Epidermal melanocyte (primary cell): ENCODE measurements around the gene EPX.
"Not testable (repeated sequence)": the region's sequence is repeated elsewhere in the genome, so short reads cannot be mapped to it uniquely, and the experiment has no call there.

Experiments used
- DNase-seq: peaks from one replicate; pipeline ENCODE4 v3.0.0; 2011; ENCODE audit warnings: low spot score; ENCODE audit not compliant: insufficient read length

The EPX gene

GRCh38 chr17:58192612-58193011, at the start of gene EPX:
Gene EPX (plus strand): TSS chr17:58192726. CDS start chr17:58192847, 121 bp downstream.
- DNase-seq, result no peak

- not testable (repeated sequence) for DNase-seq
Measured at GRCh38 chr17:58143335-58143734, 49.2 kb upstream of the EPX start.

GRCh38 chr17:58144801-58145200, 47.7 kb upstream of the EPX start:
- DNase-seq, result no peak

- DNase-seq, result no peak
Measured at GRCh38 chr17:58147930-58148434, 44.5 kb upstream of the EPX start, which contains the start of gene OR4D1. Gene OR4D1 (plus strand): TSS chr17:58148384. CDS start chr17:58155154, 6,770 bp downstream.

GRCh38 chr17:58148609-58149008, 43.9 kb upstream of the EPX start:
- DNase-seq, result no peak

- DNase-seq, result no peak
Measured at GRCh38 chr17:58150394-58150793, 42.1 kb upstream of the EPX start.

GRCh38 chr17:58153046-58153445, 39.5 kb upstream of the EPX start:
- no peak for DNase-seq

GRCh38 chr17:58153671-58154070, 38.9 kb upstream of the EPX start:
- DNase-seq, result no peak

- no peak for DNase-seq
Measured at GRCh38 chr17:58156839-58157803, 35.4 kb upstream of the EPX start.

GRCh38 chr17:58158181-58158580, 34.3 kb upstream of the EPX start:
- no peak for DNase-seq

GRCh38 chr17:58161566-58161965, 31.0 kb upstream of the EPX start:
- no peak for DNase-seq

GRCh38 chr17:58165981-58166380, 26.5 kb upstream of the EPX start:
- no peak for DNase-seq

GRCh38 chr17:58166682-58167081, 25.8 kb upstream of the EPX start, which contains the start of gene OR4D2:
Gene OR4D2 (plus strand): TSS chr17:58166982. CDS start chr17:58169656, 2,674 bp downstream.
- no peak for DNase-seq

GRCh38 chr17:58170622-58171021, 21.9 kb upstream of the EPX start:
- DNase-seq, result no peak

GRCh38 chr17:58172369-58173071, 20.0 kb upstream of the EPX start:
- DNase-seq, result no peak

- no peak for DNase-seq
Measured at GRCh38 chr17:58174871-58175270, 17.7 kb upstream of the EPX start.

GRCh38 chr17:58176200-58176599, 16.3 kb upstream of the EPX start:
- no peak for DNase-seq

GRCh38 chr17:58181796-58182195, 10.7 kb upstream of the EPX start:
- DNase-seq, result no peak

- no peak for DNase-seq
Measured at GRCh38 chr17:58183514-58183913, 9.0 kb upstream of the EPX start.

- no peak for DNase-seq
Measured at GRCh38 chr17:58184308-58184985, 8.1 kb upstream of the EPX start.

- DNase-seq, result no peak
Measured at GRCh38 chr17:58184986-58185761, 7.4 kb upstream of the EPX start.
